A673 (cell line): ENCODE results near the gene BTF3L4. TPM values are rescaled to one million over a fixed set of nuclear protein-coding genes. Genes with fewer than 3 reads are reported as not detected.

Source experiments
- BruUV-seq: library from RNA; stranded (reverse); fragments of 400-500 nt; replicated peaks from 2 replicates; lab custom pipeline; 2021; lab: Mats Ljungman, UMichigan
- CTCF ChIA-PET: fragments of 300-600 bp; sonication (Branson Sonifier 250); formaldehyde crosslinking; loops from one replicate; lab custom pipeline; 2022; ENCODE audit warnings: antibody characterized with exemption; lab: Charles Lee
- POLR2A ChIA-PET: fragments of 300-600 bp; sonication (Branson Sonifier 250); formaldehyde crosslinking; loops from one replicate; lab custom pipeline; 2022; ENCODE audit warnings: antibody characterized with exemption; ENCODE audit not compliant: low non-redundant PET; lab: Charles Lee
- DNase-seq: peaks from one replicate; pipeline ENCODE4 v3.0.0-alpha.2; 2015; ENCODE audit warnings: low spot score
- H3K27ac ChIP-seq: fragments of 200-600 bp; sonication (generic); 2 replicates; pipeline ENCODE4 v1.5.1; 2016; ENCODE audit warnings: mixed run types, low read depth, mild to moderate bottlenecking, mixed read lengths, antibody characterized with exemption, low read length; ENCODE audit not compliant: poor library complexity, severe bottlenecking
- H3K27me3 ChIP-seq: fragments of 200-600 bp; sonication (generic); replicated peaks from 2 replicates; pipeline ENCODE4 v1.6.1; 2017; ENCODE audit warnings: mixed run types, low read depth, mild to moderate bottlenecking, mixed read lengths, antibody characterized with exemption, low read length; ENCODE audit not compliant: insufficient read depth, poor library complexity
- H3K36me3 ChIP-seq: fragments of 200-600 bp; sonication (generic); 2 replicates; pipeline ENCODE4 v1.6.1; 2016; ENCODE audit warnings: mixed run types, mild to moderate bottlenecking, mixed read lengths, antibody characterized with exemption, low read length; ENCODE audit not compliant: insufficient read depth, poor library complexity, severe bottlenecking
- H3K4me1 ChIP-seq: fragments of 200-600 bp; sonication (generic); 2 replicates; pipeline ENCODE4 v1.6.1; 2017; ENCODE audit warnings: mixed run types, mild to moderate bottlenecking, mixed read lengths, antibody characterized with exemption, low read length; ENCODE audit not compliant: insufficient read depth, poor library complexity, severe bottlenecking
- H3K4me3 ChIP-seq: fragments of 200-600 bp; sonication (generic); 2 replicates; pipeline ENCODE4 v1.5.1; 2016; ENCODE audit warnings: low read depth, mixed run types, mild to moderate bottlenecking, mixed read lengths, low read length; ENCODE audit not compliant: poor library complexity, severe bottlenecking
- H3K9me3 ChIP-seq: fragments of 200-600 bp; sonication (generic); 2 replicates; pipeline ENCODE4 v1.6.1; 2016; ENCODE audit warnings: mixed run types, low read depth, mild to moderate bottlenecking, mixed read lengths, antibody characterized with exemption, low read length; ENCODE audit not compliant: poor library complexity, severe bottlenecking
- EZH2 ChIP-seq: fragments of 200-600 bp; sonication (generic); IDR thresholded peaks from 2 replicates; pipeline ENCODE4 v1.6.1; 2017; ENCODE audit warnings: borderline replicate concordance, low read depth, mild to moderate bottlenecking, mixed read lengths, antibody characterized with exemption, low read length; ENCODE audit not compliant: poor library complexity, severe bottlenecking
- intact Hi-C: fragments of 100-400 bp; cut with micrococcal nuclease; formaldehyde crosslinking; loops from one replicate; pipeline ENCODE4 v1.10.0; 2022; ENCODE audit not compliant: unreplicated experiment
- total RNA-seq: library from RNA; stranded (reverse); gene quantifications from 2 replicates; pipeline ENCODE4 v1.2.3, GENCODE V29; 2021
- TF ChIP-seq, protein P1 (sequence below): fragments of 300-800, 200-600 bp; sonication (generic); conservative IDR thresholded peaks from 2 replicates; pipeline ENCODE4 v1.5.1; 2017; ENCODE audit warnings: low read depth, mild to moderate bottlenecking, antibody characterized with exemption, low read length, moderate library complexity, mixed read lengths

The BTF3L4 gene
- total RNA-seq, 1 experiment from 2014 or later = 87.0 TPM

DNA sequence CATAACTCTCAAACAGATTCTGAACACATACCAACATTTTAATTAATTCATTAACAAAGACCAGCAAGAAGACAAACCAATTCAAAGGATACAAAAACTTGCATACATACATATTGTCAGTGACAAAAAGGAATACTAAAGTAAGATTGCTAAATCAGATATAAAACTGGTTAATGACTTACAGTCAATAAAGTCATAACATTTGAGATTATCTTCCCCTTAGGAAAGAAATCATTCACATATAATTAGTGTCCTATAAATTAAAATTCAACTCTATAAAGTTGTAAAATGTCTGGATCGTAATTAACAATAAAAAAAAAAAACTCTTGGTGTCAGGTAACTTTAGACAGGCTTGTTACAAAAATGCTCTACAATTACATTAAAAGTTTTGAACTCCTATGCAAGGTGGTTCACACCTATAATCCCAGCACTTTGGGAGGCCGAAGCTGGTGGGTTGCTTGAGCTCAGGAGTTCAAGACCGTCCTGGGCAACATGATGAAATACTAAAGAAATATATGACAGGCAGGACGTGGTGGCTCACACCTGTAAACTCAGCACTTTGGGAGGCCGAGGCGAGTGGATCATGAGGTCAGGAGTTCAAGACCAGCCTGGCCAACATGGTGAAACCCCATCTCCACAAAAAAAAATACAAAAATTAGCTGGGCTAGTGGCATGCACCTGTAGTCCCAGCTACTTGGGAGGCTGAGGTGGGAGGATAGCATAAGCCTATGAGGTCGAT is 47.9 kb upstream of the BTF3L4 start:
- H3K4me3 ChIP-seq = no peak overlapping the region
- POLR2A ChIA-PET = no interaction called here
- intact Hi-C loops = no loop called here
- H3K9me3 ChIP-seq = no peaks in the 10 kb centered on the region
- TF ChIP-seq EZH2 = no peak
- TF ChIP-seq, protein P1, sequence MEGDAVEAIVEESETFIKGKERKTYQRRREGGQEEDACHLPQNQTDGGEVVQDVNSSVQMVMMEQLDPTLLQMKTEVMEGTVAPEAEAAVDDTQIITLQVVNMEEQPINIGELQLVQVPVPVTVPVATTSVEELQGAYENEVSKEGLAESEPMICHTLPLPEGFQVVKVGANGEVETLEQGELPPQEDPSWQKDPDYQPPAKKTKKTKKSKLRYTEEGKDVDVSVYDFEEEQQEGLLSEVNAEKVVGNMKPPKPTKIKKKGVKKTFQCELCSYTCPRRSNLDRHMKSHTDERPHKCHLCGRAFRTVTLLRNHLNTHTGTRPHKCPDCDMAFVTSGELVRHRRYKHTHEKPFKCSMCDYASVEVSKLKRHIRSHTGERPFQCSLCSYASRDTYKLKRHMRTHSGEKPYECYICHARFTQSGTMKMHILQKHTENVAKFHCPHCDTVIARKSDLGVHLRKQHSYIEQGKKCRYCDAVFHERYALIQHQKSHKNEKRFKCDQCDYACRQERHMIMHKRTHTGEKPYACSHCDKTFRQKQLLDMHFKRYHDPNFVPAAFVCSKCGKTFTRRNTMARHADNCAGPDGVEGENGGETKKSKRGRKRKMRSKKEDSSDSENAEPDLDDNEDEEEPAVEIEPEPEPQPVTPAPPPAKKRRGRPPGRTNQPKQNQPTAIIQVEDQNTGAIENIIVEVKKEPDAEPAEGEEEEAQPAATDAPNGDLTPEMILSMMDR = no peak
- no peak for DNase-seq
- BruUV-seq = no TSS peak
- CTCF ChIA-PET = no interaction called here
- no peaks in the 10 kb centered on the region for H3K36me3 ChIP-seq
- H3K27me3 ChIP-seq = no peaks in the 10 kb centered on the region
- H3K4me1 ChIP-seq = peaks cover 19% of the 10 kb centered on the region
- no peak overlapping the region for H3K27ac ChIP-seq

- Histone ChIP-seq H3K27me3 (no peaks in the 10 kb centered on the region), H3K4me3 (no peak overlapping the region), H3K36me3 (peaks cover 45% of the 10 kb centered on the region), H3K4me1 (no peaks in the 10 kb centered on the region), H3K9me3 (no peaks in the 10 kb centered on the region), H3K27ac (no peak overlapping the region)
- DNase-seq = no peak
- BruUV-seq = no TSS peak
- POLR2A ChIA-PET = no interaction called here
- intact Hi-C loops = no loop called here
- CTCF ChIA-PET = no interaction called here
- TF ChIP-seq, protein P1 = no peak
- TF ChIP-seq EZH2 = no peak
Measured at GRCh38 chr1:52022133-52022532, 34.0 kb upstream of the BTF3L4 start.

GRCh38 chr1:52026278-52026677 is 29.8 kb upstream of the BTF3L4 start:
- BruUV-seq = no TSS peak
- CTCF ChIA-PET = no interaction called here
- no peak overlapping the region for H3K4me3 ChIP-seq
- H3K27ac ChIP-seq = no peak overlapping the region
- DNase-seq = no peak
- peaks cover 31% of the 10 kb centered on the region for H3K36me3 ChIP-seq
- TF ChIP-seq EZH2 = no peak
- TF ChIP-seq, protein P1 = no peak
- H3K4me1 ChIP-seq = no peaks in the 10 kb centered on the region
- intact Hi-C loops = no loop called here
- H3K27me3 ChIP-seq = no peaks in the 10 kb centered on the region
- POLR2A ChIA-PET = no interaction called here
- H3K9me3 ChIP-seq = no peaks in the 10 kb centered on the region
